ENCODE results near the gene NR6A1. TPM values are rescaled to one million over a fixed set of nuclear protein-coding genes. Genes with fewer than 3 reads are reported as not detected.

The NR6A1 gene
- total RNA-seq, 1 donor from 2014 or later = 60.7 TPM

DNA sequence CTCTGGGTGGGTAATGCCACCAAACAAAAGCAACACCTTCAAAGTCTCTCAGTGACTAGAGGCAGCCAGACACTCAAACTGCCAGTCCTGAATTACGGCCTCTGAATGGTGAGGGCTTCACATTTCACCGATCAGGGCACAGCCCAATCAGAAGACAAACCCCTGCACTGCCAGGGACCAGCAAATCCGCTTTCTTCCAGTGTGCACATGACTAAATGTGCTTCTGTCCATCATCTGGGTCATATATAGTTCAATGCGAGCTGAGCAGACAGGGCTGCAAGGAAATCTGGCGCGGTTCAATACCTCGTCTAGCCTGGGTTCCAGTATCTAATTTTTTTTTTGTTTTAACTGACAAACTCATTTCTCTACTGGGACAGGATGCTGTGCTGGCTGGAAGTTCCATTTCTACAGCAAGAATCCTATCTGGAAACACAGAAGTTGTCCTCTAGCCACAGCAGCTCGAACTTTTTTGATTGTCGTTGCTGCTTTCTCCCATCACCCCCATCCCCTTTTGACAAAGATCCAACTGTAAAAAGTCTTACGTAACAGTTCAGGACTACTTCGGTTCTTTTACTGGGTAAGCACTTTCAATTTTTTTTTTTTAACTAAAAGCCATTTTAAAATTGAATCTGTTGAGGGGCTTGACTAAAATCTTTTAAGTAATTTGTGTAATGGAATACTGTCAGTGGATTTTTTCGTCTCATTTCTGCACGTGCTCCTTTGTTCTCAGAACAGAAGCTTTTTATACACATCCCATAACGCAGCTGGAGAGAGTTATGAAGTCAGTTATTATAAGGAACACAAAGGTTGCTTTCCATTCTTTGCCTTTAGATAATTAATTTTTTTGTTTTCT is 112.7 kb downstream of the NR6A1 start:
- DNase-seq (ENCODE audit: low read depth, low spot score) = peak; percentile 59
- H3K27me3 Mint-ChIP-seq (ENCODE audit: low read depth) = no peaks in the 10 kb centered on the region
- peaks cover 65% of the 10 kb centered on the region for H3K4me1 Mint-ChIP-seq
- H3K4me3 Mint-ChIP-seq = peak overlapping the region; percentile 100
- TF ChIP-seq, protein P1, sequence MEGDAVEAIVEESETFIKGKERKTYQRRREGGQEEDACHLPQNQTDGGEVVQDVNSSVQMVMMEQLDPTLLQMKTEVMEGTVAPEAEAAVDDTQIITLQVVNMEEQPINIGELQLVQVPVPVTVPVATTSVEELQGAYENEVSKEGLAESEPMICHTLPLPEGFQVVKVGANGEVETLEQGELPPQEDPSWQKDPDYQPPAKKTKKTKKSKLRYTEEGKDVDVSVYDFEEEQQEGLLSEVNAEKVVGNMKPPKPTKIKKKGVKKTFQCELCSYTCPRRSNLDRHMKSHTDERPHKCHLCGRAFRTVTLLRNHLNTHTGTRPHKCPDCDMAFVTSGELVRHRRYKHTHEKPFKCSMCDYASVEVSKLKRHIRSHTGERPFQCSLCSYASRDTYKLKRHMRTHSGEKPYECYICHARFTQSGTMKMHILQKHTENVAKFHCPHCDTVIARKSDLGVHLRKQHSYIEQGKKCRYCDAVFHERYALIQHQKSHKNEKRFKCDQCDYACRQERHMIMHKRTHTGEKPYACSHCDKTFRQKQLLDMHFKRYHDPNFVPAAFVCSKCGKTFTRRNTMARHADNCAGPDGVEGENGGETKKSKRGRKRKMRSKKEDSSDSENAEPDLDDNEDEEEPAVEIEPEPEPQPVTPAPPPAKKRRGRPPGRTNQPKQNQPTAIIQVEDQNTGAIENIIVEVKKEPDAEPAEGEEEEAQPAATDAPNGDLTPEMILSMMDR (conservative IDR thresholded peaks at IDR 0.05) = no peak
- H3K36me3 Mint-ChIP-seq (ENCODE audit: low read depth) = no peaks in the 10 kb centered on the region
- H3K9me3 Mint-ChIP-seq = no peaks in the 10 kb centered on the region
- H3K27ac Mint-ChIP-seq (ENCODE audit: unreplicated experiment) = peak overlapping the region; percentile 100

DNA sequence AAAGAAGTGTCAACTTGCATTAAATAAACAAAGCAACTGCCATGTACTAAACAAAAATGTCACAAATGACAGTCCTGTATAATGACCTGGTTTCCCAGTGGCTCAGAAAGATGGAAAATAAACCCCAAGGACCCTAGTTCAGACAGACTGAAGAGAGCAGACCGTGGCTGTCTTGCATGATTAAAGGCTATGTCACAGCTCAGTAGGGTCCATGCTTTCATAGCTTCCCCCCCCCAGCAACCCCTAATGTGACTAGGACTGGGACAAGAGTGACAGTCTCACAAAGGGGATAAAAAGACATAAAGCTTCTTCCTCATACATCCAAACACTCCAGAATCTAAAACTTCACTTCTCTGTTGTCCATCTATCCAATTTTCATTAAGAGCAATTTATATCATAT is 113.6 kb downstream of the NR6A1 start:
- H3K36me3 Mint-ChIP-seq (ENCODE audit: low read depth) = no peaks in the 10 kb centered on the region
- TF ChIP-seq, protein P1 (conservative IDR thresholded peaks at IDR 0.05) = no peak
- no peak for DNase-seq (ENCODE audit: low read depth, low spot score)
- H3K9me3 Mint-ChIP-seq = no peaks in the 10 kb centered on the region
- no peak overlapping the region for H3K27ac Mint-ChIP-seq (ENCODE audit: unreplicated experiment)
- H3K4me3 Mint-ChIP-seq = peak overlapping the region; percentile 100
- peaks cover 56% of the 10 kb centered on the region for H3K4me1 Mint-ChIP-seq
- H3K27me3 Mint-ChIP-seq (ENCODE audit: low read depth) = no peaks in the 10 kb centered on the region

DNA sequence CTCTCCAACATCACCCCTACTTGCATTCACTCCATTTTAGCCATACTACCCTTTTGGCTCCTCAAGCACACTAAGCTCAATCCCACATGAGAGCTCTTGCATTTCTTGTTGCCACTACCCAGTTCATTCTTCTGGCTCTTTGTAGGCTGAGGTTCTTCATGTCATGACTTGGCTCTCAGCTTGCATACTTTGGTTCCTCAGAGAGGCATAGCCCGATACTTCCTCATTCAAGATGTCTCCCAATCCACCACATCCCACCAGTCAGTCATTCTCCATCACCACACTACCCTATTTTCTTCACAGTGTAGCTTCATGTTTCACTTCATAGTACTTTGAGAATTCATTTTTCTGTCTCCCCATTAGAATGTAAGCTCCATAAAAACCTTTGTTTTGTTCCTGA is 116.7 kb downstream of the NR6A1 start:
- Mint-ChIP-seq H3K27ac (ENCODE audit: unreplicated experiment) (no peak overlapping the region), H3K4me3 (no peak overlapping the region), H3K27me3 (ENCODE audit: low read depth) (no peaks in the 10 kb centered on the region), H3K4me1 (peaks cover 36% of the 10 kb centered on the region), H3K9me3 (no peaks in the 10 kb centered on the region), H3K36me3 (ENCODE audit: low read depth) (no peaks in the 10 kb centered on the region)
- no peak for DNase-seq (ENCODE audit: low read depth, low spot score)
- TF ChIP-seq, protein P1 (conservative IDR thresholded peaks at IDR 0.05) = no peak

DNA sequence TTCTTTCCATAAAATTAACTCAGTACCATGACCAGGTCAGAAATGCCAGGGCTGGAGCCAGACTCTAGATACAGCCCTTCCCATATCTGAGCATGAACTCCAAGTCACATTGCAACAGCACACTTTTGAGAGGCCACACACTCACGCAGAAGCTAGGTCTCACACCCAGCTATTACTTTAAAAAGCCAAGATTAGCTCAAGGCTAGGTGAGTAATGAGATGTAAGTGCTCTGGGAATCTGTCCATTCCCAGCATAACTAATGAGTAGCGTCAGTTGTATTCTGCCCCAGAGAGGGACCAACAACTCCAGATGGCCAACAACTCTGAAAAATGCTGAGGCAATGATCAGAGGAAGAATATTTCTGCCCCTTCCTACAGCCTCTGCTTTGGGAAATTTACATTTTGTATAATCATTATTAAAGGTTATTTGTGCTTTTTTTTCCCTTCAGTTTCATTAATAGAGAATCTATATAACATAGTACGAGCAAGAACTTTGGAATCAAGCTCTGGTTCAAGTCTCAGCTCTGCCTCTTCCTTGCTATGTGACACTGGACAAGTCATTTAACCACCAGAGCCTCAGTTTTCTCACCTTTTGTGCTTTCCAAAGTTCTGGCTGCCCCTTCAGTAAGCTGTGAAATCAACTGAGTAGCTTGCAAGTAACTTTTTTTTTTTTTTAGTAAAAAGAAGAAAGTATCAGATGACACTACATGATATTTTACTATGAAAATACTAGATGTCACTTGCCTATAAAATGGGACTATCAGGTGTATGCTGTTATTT is 118.3 kb downstream of the NR6A1 start:
- Mint-ChIP-seq H3K27me3 (ENCODE audit: low read depth) (no peaks in the 10 kb centered on the region), H3K4me1 (peaks cover 20% of the 10 kb centered on the region), H3K27ac (ENCODE audit: unreplicated experiment) (no peak overlapping the region), H3K36me3 (ENCODE audit: low read depth) (no peaks in the 10 kb centered on the region), H3K4me3 (no peak overlapping the region), H3K9me3 (no peaks in the 10 kb centered on the region)
- TF ChIP-seq, protein P1 (conservative IDR thresholded peaks at IDR 0.05) = no peak
- DNase-seq (ENCODE audit: low read depth, low spot score) = no peak

DNA sequence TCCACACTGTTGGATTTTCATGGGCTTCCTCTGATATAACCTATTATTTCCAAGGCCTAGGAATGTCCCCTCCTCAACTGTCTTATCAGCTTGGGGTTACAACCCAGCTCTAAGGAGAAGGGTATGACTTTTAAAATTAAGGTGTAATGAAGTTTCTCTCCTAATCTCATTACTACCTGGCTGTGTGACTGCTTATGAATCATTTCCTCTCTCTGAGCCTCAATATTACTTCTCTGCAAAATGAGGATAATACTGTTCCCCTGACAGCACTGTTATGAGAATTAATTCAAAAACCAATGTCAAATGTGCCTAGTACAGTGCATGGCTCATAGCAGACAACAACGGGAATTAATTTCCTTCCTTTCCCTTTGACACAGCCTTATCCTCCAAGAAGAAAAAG is 118.9 kb downstream of the NR6A1 start:
- H3K9me3 Mint-ChIP-seq = no peaks in the 10 kb centered on the region
- no peak overlapping the region for H3K27ac Mint-ChIP-seq (ENCODE audit: unreplicated experiment)
- no peaks in the 10 kb centered on the region for H3K27me3 Mint-ChIP-seq (ENCODE audit: low read depth)
- H3K4me1 Mint-ChIP-seq = peaks cover 14% of the 10 kb centered on the region
- H3K4me3 Mint-ChIP-seq = no peak overlapping the region
- TF ChIP-seq, protein P1 (conservative IDR thresholded peaks at IDR 0.05) = no peak
- no peak for DNase-seq (ENCODE audit: low read depth, low spot score)
- H3K36me3 Mint-ChIP-seq (ENCODE audit: low read depth) = no peaks in the 10 kb centered on the region
